Endothelial cell of umbilical vein (primary cell): Measurements from ENCODE around the gene RTCA. TPM values are rescaled to one million over a fixed set of nuclear protein-coding genes. Genes with fewer than 3 reads are reported as not detected.

Source experiments
- BruUV-seq: library from RNA; stranded (reverse); fragments of 400-500 nt; replicated peaks from 2 replicates; lab custom pipeline; 2021; lab: Mats Ljungman, UMichigan
- CTCF ChIA-PET: fragments of 300-600, 350-600 bp; sonication (Branson Sonifier 250); formaldehyde crosslinking; loops from one replicate; lab custom pipeline; 2021; ENCODE audit warnings: antibody characterized with exemption, inconsistent platforms; lab: Charles Lee
- POLR2A ChIA-PET: fragments of 300-600, 350-600 bp; sonication (Branson Sonifier 250); formaldehyde crosslinking; loops from one replicate; lab custom pipeline; 2021; ENCODE audit warnings: antibody characterized with exemption, inconsistent platforms; lab: Charles Lee
- DNase-seq: peaks from one replicate; pipeline ENCODE4 v3.0.0-alpha.2; 2011; ENCODE audit warnings: low read depth, low spot score
- FAIRE-seq: peaks from 2 replicates; lab custom pipeline; 2011; peaks lifted over from hg19 to GRCh38; lab: Jason Lieb, UNC
- H2AFZ ChIP-seq: 2 replicates; pipeline ENCODE4 v1.6.0; 2012; ENCODE audit warnings: low read depth, low read length, control low read depth, inconsistent platforms
- H3K27ac ChIP-seq: 2 replicates; pipeline ENCODE4 v1.5.1; 2011; ENCODE audit warnings: low read depth, mild to moderate bottlenecking, control low read depth, low read length, moderate library complexity; ENCODE audit not compliant: insufficient read depth
- H3K27me3 ChIP-seq, 2 experiments: 2 replicates each; pipeline versions ENCODE4 v1.6.0 to v1.6.1; 2011; ENCODE audit warnings: low read length in 2 of 2, mixed read lengths in 1 of 2; ENCODE audit not compliant: control insufficient read depth in 2 of 2, insufficient read depth in 2 of 2
- H3K36me3 ChIP-seq, 2 experiments: 2 replicates in 1 of 2; 3 replicates in 1 of 2; pipeline ENCODE4 v1.5.1; 2011; ENCODE audit warnings: low read length in 2 of 2, mild to moderate bottlenecking in 1 of 2, moderate library complexity in 1 of 2; ENCODE audit not compliant: control insufficient read depth in 2 of 2, insufficient read depth in 2 of 2; ENCODE audit errors: extremely low read depth in 1 of 2
- H3K4me1 ChIP-seq: 3 replicates; pipeline ENCODE4 v1.5.1; 2011; ENCODE audit warnings: mild to moderate bottlenecking, low read length; ENCODE audit not compliant: control insufficient read depth, insufficient read depth; ENCODE audit errors: extremely low read depth
- H3K4me2 ChIP-seq: 2 replicates; pipeline ENCODE4 v1.6.1; 2011; ENCODE audit warnings: low read length, control low read depth, mixed read lengths; ENCODE audit not compliant: insufficient read depth
- H3K4me3 ChIP-seq, 3 experiments: fragments of 200-600 bp in 1 of 3; sonication (generic), shearing (Covaris generic) in 1 of 3; replicated peaks in 1 of 3; 2 replicates each; pipeline ENCODE4 v1.5.1; 2011 to 2016; ENCODE audit warnings: control low read depth in 3 of 3, low read length in 3 of 3, mild to moderate bottlenecking in 2 of 3, inconsistent platforms in 1 of 3, low read depth in 1 of 3, moderate library complexity in 1 of 3; ENCODE audit not compliant: insufficient read depth in 1 of 3
- H3K79me2 ChIP-seq: 2 replicates; pipeline ENCODE4 v1.6.0; 2012; ENCODE audit warnings: low read length, inconsistent platforms; ENCODE audit not compliant: control insufficient read depth, insufficient read depth
- H3K9ac ChIP-seq: replicated peaks from 2 replicates; pipeline ENCODE3; 2011; ENCODE audit warnings: low read length, control low read depth; ENCODE audit not compliant: insufficient read depth; ENCODE audit errors: extremely low read depth
- H3K9me1 ChIP-seq: replicated peaks from 3 replicates; pipeline ENCODE4 v1.6.0; 2011; ENCODE audit warnings: mild to moderate bottlenecking, low read length; ENCODE audit not compliant: control insufficient read depth, insufficient read depth; ENCODE audit errors: extremely low read depth
- H3K9me3 ChIP-seq: replicated peaks from 2 replicates; pipeline ENCODE4 v1.5.1; 2012; ENCODE audit warnings: low read length, inconsistent platforms; ENCODE audit not compliant: control insufficient read depth, insufficient read depth
- H4K20me1 ChIP-seq: replicated peaks from 2 replicates; pipeline ENCODE3; 2011; ENCODE audit warnings: mild to moderate bottlenecking, low read length; ENCODE audit not compliant: control insufficient read depth, insufficient read depth; ENCODE audit errors: extremely low read depth
- CTCF ChIP-seq, 2 donors: IDR thresholded peaks; 1 replicate in 1 of 2; 2 replicates in 1 of 2; pipeline ENCODE4 v1.5.1; 2011; ENCODE audit warnings: low read length in 2 of 2, mild to moderate bottlenecking in 2 of 2, moderate library complexity in 2 of 2, control low read depth in 1 of 2, inconsistent platforms in 1 of 2, low read depth in 1 of 2; ENCODE audit not compliant: insufficient read depth in 1 of 2; ENCODE audit errors: extremely low read depth in 1 of 2
- GATA2 ChIP-seq: IDR thresholded peaks from 2 replicates; pipeline ENCODE4 v1.7.0; 2011; ENCODE audit warnings: low read depth, mild to moderate bottlenecking, moderate library complexity, mixed read lengths, low read length; ENCODE audit not compliant: insufficient read length, insufficient read depth
- MAX ChIP-seq: IDR thresholded peaks from 2 replicates; pipeline ENCODE4 v1.6.1; 2011; ENCODE audit not compliant: insufficient read depth, insufficient read length
- MYC ChIP-seq: IDR thresholded peaks from one replicate; pipeline ENCODE4 v1.6.1; 2011; ENCODE audit warnings: mild to moderate bottlenecking, low read depth, low read length
- POLR2AphosphoS5 ChIP-seq: IDR thresholded peaks from 2 replicates; pipeline ENCODE4 v1.6.1; 2012; ENCODE audit warnings: low read depth, mild to moderate bottlenecking, control low read depth, low read length, moderate library complexity; ENCODE audit not compliant: insufficient read depth
- dilution Hi-C: fragments of 300-500 bp; cut with MboI; formaldehyde crosslinking; loops from one replicate; pipeline ENCODE4 v1.15.0; 2019; ENCODE audit warnings: low sequenced_read_pairs; ENCODE audit not compliant: extremely low pct_ligation_motif_present
- intact Hi-C: fragments of 100-400 bp; cut with micrococcal nuclease; formaldehyde crosslinking; loops from one replicate; pipeline ENCODE4 v1.10.0; 2022
- polyA plus RNA-seq, 4 experiments: library from polyadenylated mRNA; depleted of rRNA in 3 of 4; stranded (reverse) in 3 of 4; unstranded in 1 of 4; fragments of >200 nt; gene quantifications; 2 replicates each; pipeline versions ENCODE4 v1.2.1 to v1.2.3, GENCODE V29; 2011 to 2012; ENCODE audit warnings: missing spikeins in 1 of 4
- total RNA-seq: library from RNA; stranded (reverse); gene quantifications from 2 replicates; pipeline ENCODE4 v1.2.3, GENCODE V29; 2021

Gene RTCA
- total and polyA plus RNA-seq, 2 donors (not counting 3 experiments of a cell fraction or from before 2014, with no cell fraction given) = 20.3 to 46.6 TPM

- Histone ChIP-seq H4K20me1 (no peaks in the 10 kb centered on the region), H3K9me3 (no peaks in the 10 kb centered on the region), H3K4me3 (no peak overlapping the region), H3K27me3 (no peaks in the 10 kb centered on the region), H2AFZ (no peak overlapping the region), H3K9ac (no peak overlapping the region), H3K4me2 (no peak overlapping the region), H3K79me2 (no peaks in the 10 kb centered on the region), H3K9me1 (no peaks in the 10 kb centered on the region), H3K27ac (no peak overlapping the region), H3K4me1 (no peaks in the 10 kb centered on the region), H3K36me3 (no peaks in the 10 kb centered on the region)
- intact Hi-C loops (no loop called here), dilution Hi-C loops (no loop called here)
- CTCF ChIA-PET = interaction anchor here (2.4 kb wide), 1 partner anchor 14 kb away, joined by 5 read pairs; no protein-coding TSS in a partner anchor
- DNase-seq = no peak
- TF ChIP-seq MYC (no peak), POLR2AphosphoS5 (no peak), CTCF (IDR thresholded peaks at IDR 0.05; ENCODE audit: extremely low read depth in 1 of 2, insufficient read depth in 1 of 2, low read depth in 1 of 2, low read length in 2 of 2) (no peak), GATA2 (no peak), MAX (no peak)
- no TSS peak for BruUV-seq
- POLR2A ChIA-PET = no interaction called here
- no peak for FAIRE-seq
Observed at GRCh38 chr1:100323419-100324106, 57.5 kb downstream of the RTCA start.
